Thyroid gland (tissue), 4 donors: ENCODE results near the gene CHN2. TPM values are rescaled to one million over a fixed set of nuclear protein-coding genes. Genes with fewer than 3 reads are reported as not detected.
A peak's percentile ranks its signal among the peaks of the same experiment; 100 is the strongest.

Experiments used
- DNase-seq, 2 donors: peaks; one replicate each; pipeline ENCODE4 v3.0.0-alpha.2; 2019
- H3K27ac ChIP-seq, 3 donors: fragments of 200-600 bp; sonication (generic); 1 replicate in 2 of 3; 2 replicates in 1 of 3; pipeline ENCODE4 v1.5.1; 2016 to 2019; ENCODE audit warnings: mild to moderate bottlenecking in 1 of 3, moderate library complexity in 1 of 3
- H3K27me3 ChIP-seq: fragments of 200-600 bp; sonication (generic); one replicate; pipeline ENCODE4 v1.5.1; 2019
- H3K36me3 ChIP-seq, 2 donors: fragments of 200-600 bp; sonication (generic); one replicate each; pipeline ENCODE4 v1.5.1; 2016 to 2019
- H3K4me1 ChIP-seq, 2 donors: fragments of 200-600 bp; sonication (generic); one replicate each; pipeline ENCODE4 v1.5.1; 2017 to 2019
- H3K4me3 ChIP-seq, 3 donors: fragments of 200-600 bp; sonication (generic); replicated peaks in 1 of 3; 1 replicate in 2 of 3; 2 replicates in 1 of 3; pipeline ENCODE4 v1.5.1; 2016; ENCODE audit warnings: mild to moderate bottlenecking in 1 of 3
- H3K9me3 ChIP-seq: fragments of 200-600 bp; sonication (generic); one replicate; pipeline ENCODE4 v1.5.1; 2017
- POLR2A ChIP-seq, 2 donors: fragments of 450-650 bp; IDR thresholded peaks; one replicate each; pipeline ENCODE4 v1.6.1; 2017; ENCODE audit warnings: antibody characterized with exemption in 2 of 2, mild to moderate bottlenecking in 2 of 2, moderate library complexity in 1 of 2
- WGBS, 2 donors: methylation state at CpG; one replicate each; pipeline ENCODE4 v1.1.5; 2017; 5-methylcytosine and 5-hydroxymethylcytosine counted together
- intact Hi-C: fragments of 100-400 bp; cut with DNase I; formaldehyde crosslinking; loops from one replicate; pipeline ENCODE4 v1.15.1; 2023
- total RNA-seq, 4 donors: library from RNA; depleted of rRNA; stranded (reverse); fragments of >200 nt; gene quantifications; one replicate each; pipeline ENCODE4 v1.2.3, GENCODE V29; 2016
- TF ChIP-seq, protein P1 (sequence below), 6 experiments: fragments of 200-600 bp in 3 of 6; fragments of 450-650 bp in 3 of 6; sonication (generic) in 3 of 6; IDR thresholded peaks; one replicate each; pipeline ENCODE4 v1.5.1; 2016 to 2019; ENCODE audit warnings: antibody characterized with exemption in 6 of 6, mild to moderate bottlenecking in 2 of 6, inconsistent platforms in 1 of 6, moderate library complexity in 1 of 6

The CHN2 gene
- total RNA-seq, 4 donors from 2014 or later, result 11.7 to 54.3 (median 41.4) TPM

GRCh38 chr7:29269935-29270334 is 75.4 kb downstream of the CHN2 start:
- Histone ChIP-seq H3K4me3 (no peak overlapping the region), H3K9me3 (no peaks in the 10 kb centered on the region), H3K27me3 (no peaks in the 10 kb centered on the region), H3K4me1 (peaks cover 4% of the 10 kb centered on the region in 2 donors), H3K27ac (no peak overlapping the region), H3K36me3 (no peaks in the 10 kb centered on the region)
- intact Hi-C loops, result no loop called here
- WGBS, 2 donors, result 76 to 89% methylated on average over 1 of the region's 1 CpG
- no peak for TF ChIP-seq POLR2A (IDR thresholded peaks at IDR 0.05)
- TF ChIP-seq, protein P1, sequence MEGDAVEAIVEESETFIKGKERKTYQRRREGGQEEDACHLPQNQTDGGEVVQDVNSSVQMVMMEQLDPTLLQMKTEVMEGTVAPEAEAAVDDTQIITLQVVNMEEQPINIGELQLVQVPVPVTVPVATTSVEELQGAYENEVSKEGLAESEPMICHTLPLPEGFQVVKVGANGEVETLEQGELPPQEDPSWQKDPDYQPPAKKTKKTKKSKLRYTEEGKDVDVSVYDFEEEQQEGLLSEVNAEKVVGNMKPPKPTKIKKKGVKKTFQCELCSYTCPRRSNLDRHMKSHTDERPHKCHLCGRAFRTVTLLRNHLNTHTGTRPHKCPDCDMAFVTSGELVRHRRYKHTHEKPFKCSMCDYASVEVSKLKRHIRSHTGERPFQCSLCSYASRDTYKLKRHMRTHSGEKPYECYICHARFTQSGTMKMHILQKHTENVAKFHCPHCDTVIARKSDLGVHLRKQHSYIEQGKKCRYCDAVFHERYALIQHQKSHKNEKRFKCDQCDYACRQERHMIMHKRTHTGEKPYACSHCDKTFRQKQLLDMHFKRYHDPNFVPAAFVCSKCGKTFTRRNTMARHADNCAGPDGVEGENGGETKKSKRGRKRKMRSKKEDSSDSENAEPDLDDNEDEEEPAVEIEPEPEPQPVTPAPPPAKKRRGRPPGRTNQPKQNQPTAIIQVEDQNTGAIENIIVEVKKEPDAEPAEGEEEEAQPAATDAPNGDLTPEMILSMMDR (IDR thresholded peaks at IDR 0.05), result no peak
- DNase-seq, result no peak

GRCh38 chr7:29270594-29271318 is 76.2 kb downstream of the CHN2 start:
- peaks cover 4 to 9% of the 10 kb centered on the region in 2 donors for H3K4me1 ChIP-seq
- H3K9me3 ChIP-seq, result no peaks in the 10 kb centered on the region
- DNase-seq, result no peak
- H3K27me3 ChIP-seq, result no peaks in the 10 kb centered on the region
- H3K27ac ChIP-seq, result no peak overlapping the region
- 61 to 66% methylated on average over 4 of the region's 4 CpGs for WGBS, 2 donors
- H3K4me3 ChIP-seq, result no peak overlapping the region
- TF ChIP-seq, protein P1 (IDR thresholded peaks at IDR 0.05), result no peak
- TF ChIP-seq POLR2A (IDR thresholded peaks at IDR 0.05), result no peak
- intact Hi-C loops, result no loop called here
- no peaks in the 10 kb centered on the region for H3K36me3 ChIP-seq

DNA sequence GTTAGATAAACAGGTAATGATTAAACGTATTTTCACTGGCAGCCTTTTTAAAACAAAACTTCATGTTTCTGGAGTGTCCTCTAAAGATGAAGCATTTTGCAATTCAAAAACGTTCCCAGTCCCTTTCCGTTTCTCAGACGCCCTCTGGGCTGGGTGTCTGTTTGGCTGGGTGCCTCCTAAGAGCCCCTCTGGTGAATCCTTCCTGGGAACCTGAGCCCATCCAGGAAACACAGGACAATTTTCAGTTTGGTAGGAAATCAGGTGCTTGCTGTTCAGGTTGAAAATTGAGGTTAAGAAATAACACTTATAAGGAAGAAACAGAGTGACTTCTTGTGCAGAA is 76.7 kb downstream of the CHN2 start:
- Histone ChIP-seq H3K36me3 (no peaks in the 10 kb centered on the region), H3K4me1 (peaks cover 4 to 9% of the 10 kb centered on the region in 2 donors), H3K9me3 (no peaks in the 10 kb centered on the region), H3K4me3 (no peak overlapping the region), H3K27me3 (no peaks in the 10 kb centered on the region), H3K27ac (no peak overlapping the region)
- intact Hi-C loops, result no loop called here
- TF ChIP-seq, protein P1 (IDR thresholded peaks at IDR 0.05), result no peak
- no peak for TF ChIP-seq POLR2A (IDR thresholded peaks at IDR 0.05)
- 65 to 69% methylated on average over 4 of the region's 4 CpGs for WGBS, 2 donors
- no peak for DNase-seq

DNA sequence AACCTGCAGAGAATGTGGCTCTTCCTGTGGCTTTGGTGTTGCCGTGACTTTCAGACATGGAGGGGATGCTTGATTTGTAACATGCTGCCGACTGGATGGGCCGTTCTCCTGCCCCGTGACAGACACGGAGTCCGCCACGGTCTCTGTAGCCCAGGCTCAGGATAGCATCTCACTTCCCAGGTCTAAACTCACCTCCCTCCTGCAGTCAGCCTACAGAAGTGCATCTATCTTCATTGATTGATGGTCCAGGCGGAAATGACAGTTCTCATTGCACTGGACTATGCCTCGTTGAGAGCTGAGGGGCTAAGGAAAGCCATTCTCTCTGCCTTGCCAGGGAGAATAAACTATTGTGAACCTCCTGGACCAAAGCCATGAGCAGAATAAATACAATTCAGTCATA is 77.5 kb downstream of the CHN2 start:
- TF ChIP-seq, protein P1 (IDR thresholded peaks at IDR 0.05), result no peak
- no peak for TF ChIP-seq POLR2A (IDR thresholded peaks at IDR 0.05)
- no peaks in the 10 kb centered on the region for H3K27me3 ChIP-seq
- peaks cover 4 to 9% of the 10 kb centered on the region in 2 donors for H3K4me1 ChIP-seq
- H3K4me3 ChIP-seq, result no peak overlapping the region
- no peaks in the 10 kb centered on the region for H3K36me3 ChIP-seq
- H3K9me3 ChIP-seq, result no peaks in the 10 kb centered on the region
- DNase-seq, result no peak
- WGBS, 2 donors, result 92 to 95% methylated on average over 9 of the region's 9 CpGs
- no peak overlapping the region for H3K27ac ChIP-seq
- intact Hi-C loops, result no loop called here

- 65 to 88% methylated on average over 11 of the region's 11 CpGs for WGBS, 2 donors
- Histone ChIP-seq H3K4me3 (no peak overlapping the region), H3K4me1 (peaks cover 4 to 9% of the 10 kb centered on the region in 2 donors), H3K36me3 (no peaks in the 10 kb centered on the region), H3K9me3 (no peaks in the 10 kb centered on the region), H3K27me3 (no peaks in the 10 kb centered on the region), H3K27ac (no peak overlapping the region)
- DNase-seq, result peak in 1 of 2 donors; percentile 12
- intact Hi-C loops, result no loop called here
- no peak for TF ChIP-seq POLR2A (IDR thresholded peaks at IDR 0.05)
- TF ChIP-seq, protein P1 (IDR thresholded peaks at IDR 0.05), result no peak
Measured at GRCh38 chr7:29274146-29275017, 79.8 kb downstream of the CHN2 start.
